Panc1 (cell line): Measurements from ENCODE around the gene AGPAT4. TPM values are rescaled to one million over a fixed set of nuclear protein-coding genes. Genes with fewer than 3 reads are reported as not detected.

Experiments used
- ATAC-seq: fragments of 200-7000 bp; cut with Tn5 transposase; 2 replicates; pipeline ENCODE4 v1.9.1; 2020; ENCODE audit warnings: mild to moderate bottlenecking, moderate library complexity
- BruUV-seq: library from RNA; stranded (reverse); fragments of 400-500 nt; replicated peaks from 2 replicates; lab custom pipeline; 2021; lab: Mats Ljungman, UMichigan
- CTCF ChIA-PET: fragments of 300-600 bp; sonication (Branson Sonifier 250); formaldehyde crosslinking; loops from one replicate; lab custom pipeline; 2022; ENCODE audit warnings: antibody characterized with exemption; lab: Charles Lee
- POLR2A ChIA-PET: fragments of 300-600 bp; sonication (Branson Sonifier 250); formaldehyde crosslinking; loops from one replicate; lab custom pipeline; 2022; ENCODE audit warnings: antibody characterized with exemption; lab: Charles Lee
- DNase-seq: peaks from one replicate; pipeline ENCODE4 v3.0.0-alpha.2; 2010; ENCODE audit warnings: low read depth, low spot score
- H3K27ac ChIP-seq: 2 replicates; pipeline ENCODE4 v1.5.1; 2011; ENCODE audit warnings: mild to moderate bottlenecking, low read length, inconsistent platforms
- H3K27me3 ChIP-seq: fragments of 200-500 bp; sonication (Bioruptor generic); 2 replicates; pipeline ENCODE4 v1.6.0; 2014; ENCODE audit warnings: low read length, inconsistent platforms; ENCODE audit not compliant: control insufficient read depth, insufficient read depth
- H3K36me3 ChIP-seq: fragments of 200-500 bp; sonication (Bioruptor generic); 2 replicates; pipeline ENCODE4 v1.5.1; 2014; ENCODE audit warnings: inconsistent platforms, mild to moderate bottlenecking, low read length, moderate library complexity; ENCODE audit not compliant: control insufficient read depth, insufficient read depth
- H3K4me1 ChIP-seq: 2 replicates; pipeline ENCODE4 v1.5.1; 2011; ENCODE audit warnings: inconsistent platforms, mild to moderate bottlenecking, low read length, moderate library complexity; ENCODE audit not compliant: control insufficient read depth, insufficient read depth
- H3K4me3 ChIP-seq, 2 experiments: 2 replicates each; pipeline ENCODE4 v1.5.1; 2011 to 2012; ENCODE audit warnings: low read depth in 2 of 2, low read length in 2 of 2, mild to moderate bottlenecking in 2 of 2, inconsistent platforms in 1 of 2, moderate library complexity in 1 of 2
- H3K9me3 ChIP-seq: fragments of 200-500 bp; sonication (Bioruptor generic); 2 replicates; pipeline ENCODE4 v1.5.1; 2014; ENCODE audit warnings: low read depth, mild to moderate bottlenecking, inconsistent platforms, low read length, moderate library complexity; ENCODE audit not compliant: control insufficient read depth, insufficient read depth
- CTCF ChIP-seq: fragments of 450-650 bp; IDR thresholded peaks from 2 replicates; pipeline ENCODE4 v1.5.1; 2017; ENCODE audit warnings: mild to moderate bottlenecking
- POLR2AphosphoS5 ChIP-seq: IDR thresholded peaks from 2 replicates; pipeline ENCODE4 v1.6.1; 2012; ENCODE audit warnings: mild to moderate bottlenecking, low read depth, low read length, moderate library complexity
- REST ChIP-seq, 2 experiments: IDR thresholded peaks; 2 replicates each; pipeline ENCODE4 v1.6.1; 2011 to 2012; ENCODE audit warnings: low read depth in 2 of 2, control low read depth in 1 of 2, low read length in 1 of 2, mild to moderate bottlenecking in 1 of 2, moderate library complexity in 1 of 2; ENCODE audit not compliant: insufficient read depth in 1 of 2
- SIN3A ChIP-seq: IDR thresholded peaks from 2 replicates; pipeline ENCODE4 v1.6.1; 2012; ENCODE audit warnings: low read depth, mild to moderate bottlenecking, low read length, moderate library complexity, borderline replicate concordance; ENCODE audit not compliant: insufficient read depth
- TCF7L2 ChIP-seq: IDR thresholded peaks from 2 replicates; pipeline ENCODE4 v1.6.1; 2011; ENCODE audit warnings: mild to moderate bottlenecking, low read depth, low read length, inconsistent platforms
- in situ Hi-C: cut with HindIII; loops from 2 replicates; pipeline ENCODE4 v1.10.0; 2016; ENCODE audit warnings: low sequenced_read_pairs, low pct_unique_long_range_greater_than_20kb
- intact Hi-C: fragments of 100-400 bp; cut with micrococcal nuclease; formaldehyde crosslinking; loops from one replicate; pipeline ENCODE4 v1.10.0; 2022; ENCODE audit not compliant: unreplicated experiment
- total RNA-seq: library from RNA; stranded (reverse); gene quantifications from one replicate; pipeline ENCODE4 v1.2.1, GENCODE V29; 2021; ENCODE audit not compliant: unreplicated experiment

The AGPAT4 gene
- total RNA-seq, 1 experiment from 2014 or later: 12.9 TPM

DNA sequence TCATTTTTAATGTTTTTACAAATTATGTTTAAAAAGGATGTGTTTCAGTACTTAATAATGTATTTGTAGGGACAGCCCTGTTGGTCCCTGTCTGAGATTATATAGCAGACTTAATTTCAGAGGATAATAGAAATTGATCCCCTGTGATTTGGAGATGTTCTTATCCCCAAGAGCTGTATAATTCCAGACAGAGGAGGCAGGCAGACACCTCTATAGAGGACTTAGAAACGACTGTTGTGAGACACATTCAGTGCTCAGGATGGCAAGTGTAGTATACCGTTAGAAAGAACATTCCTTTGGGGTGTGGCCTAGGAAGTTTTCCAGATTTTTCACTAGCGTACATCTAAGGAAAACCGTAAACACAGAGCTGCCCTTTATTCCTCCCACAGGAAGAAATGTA lies 164.5 kb downstream of the AGPAT4 start:
- CTCF ChIA-PET: no interaction called here
- DNase-seq: no peak
- BruUV-seq: no TSS peak
- TF ChIP-seq POLR2AphosphoS5 (no peak), TCF7L2 (no peak), SIN3A (no peak), REST (IDR thresholded peaks at IDR 0.05; ENCODE audit: insufficient read depth in 1 of 2, low read depth in 2 of 2, low read length in 1 of 2) (no peak), CTCF (no peak)
- Histone ChIP-seq H3K4me1 (no peaks in the 10 kb centered on the region), H3K36me3 (peaks cover 38% of the 10 kb centered on the region), H3K9me3 (no peaks in the 10 kb centered on the region), H3K4me3 (no peak overlapping the region), H3K27me3 (no peaks in the 10 kb centered on the region), H3K27ac (no peak overlapping the region)
- intact Hi-C loops (no loop called here), in situ Hi-C loops (no loop called here)
- POLR2A ChIA-PET: no interaction called here
- ATAC-seq: no peak

DNA sequence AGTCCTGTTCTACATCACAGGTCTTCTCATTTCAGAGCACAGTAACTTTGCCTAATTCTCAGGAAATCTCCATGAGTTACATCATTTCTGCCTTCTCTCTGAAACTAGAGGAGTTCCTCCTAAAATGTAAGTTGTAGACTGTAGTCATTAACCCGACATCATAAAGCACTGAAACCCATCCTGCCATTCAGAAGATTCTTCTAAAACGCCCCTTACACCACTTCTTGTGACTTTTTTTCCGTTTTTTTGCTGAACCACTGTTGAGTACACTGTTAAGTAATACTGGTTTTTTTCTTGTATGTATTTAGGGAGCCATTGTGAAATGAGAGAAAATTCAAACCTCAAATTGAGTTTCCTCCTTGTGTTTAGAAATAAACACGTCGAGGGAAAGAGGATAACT lies 164.9 kb downstream of the AGPAT4 start:
- no peak for ATAC-seq
- in situ Hi-C loops: no loop called here
- CTCF ChIA-PET: no interaction called here

More for the DNA sequence above, 164.9 kb downstream of the AGPAT4 start:
- H3K4me1 ChIP-seq: no peaks in the 10 kb centered on the region
- TF ChIP-seq POLR2AphosphoS5: no peak
- no peak for TF ChIP-seq REST (IDR thresholded peaks at IDR 0.05; ENCODE audit: insufficient read depth in 1 of 2, low read depth in 2 of 2, low read length in 1 of 2)
- TF ChIP-seq TCF7L2: no peak
- no peak for TF ChIP-seq CTCF
- TF ChIP-seq SIN3A: no peak
- intact Hi-C loops: no loop called here
- no peaks in the 10 kb centered on the region for H3K9me3 ChIP-seq
- H3K4me3 ChIP-seq: no peak overlapping the region
- H3K27ac ChIP-seq: no peak overlapping the region
- H3K36me3 ChIP-seq: peaks cover 35% of the 10 kb centered on the region
- DNase-seq: no peak
- no TSS peak for BruUV-seq
- POLR2A ChIA-PET: no interaction called here
- no peaks in the 10 kb centered on the region for H3K27me3 ChIP-seq
